ENCODE results near the gene CABP2.

CABP2 gene

DNA sequence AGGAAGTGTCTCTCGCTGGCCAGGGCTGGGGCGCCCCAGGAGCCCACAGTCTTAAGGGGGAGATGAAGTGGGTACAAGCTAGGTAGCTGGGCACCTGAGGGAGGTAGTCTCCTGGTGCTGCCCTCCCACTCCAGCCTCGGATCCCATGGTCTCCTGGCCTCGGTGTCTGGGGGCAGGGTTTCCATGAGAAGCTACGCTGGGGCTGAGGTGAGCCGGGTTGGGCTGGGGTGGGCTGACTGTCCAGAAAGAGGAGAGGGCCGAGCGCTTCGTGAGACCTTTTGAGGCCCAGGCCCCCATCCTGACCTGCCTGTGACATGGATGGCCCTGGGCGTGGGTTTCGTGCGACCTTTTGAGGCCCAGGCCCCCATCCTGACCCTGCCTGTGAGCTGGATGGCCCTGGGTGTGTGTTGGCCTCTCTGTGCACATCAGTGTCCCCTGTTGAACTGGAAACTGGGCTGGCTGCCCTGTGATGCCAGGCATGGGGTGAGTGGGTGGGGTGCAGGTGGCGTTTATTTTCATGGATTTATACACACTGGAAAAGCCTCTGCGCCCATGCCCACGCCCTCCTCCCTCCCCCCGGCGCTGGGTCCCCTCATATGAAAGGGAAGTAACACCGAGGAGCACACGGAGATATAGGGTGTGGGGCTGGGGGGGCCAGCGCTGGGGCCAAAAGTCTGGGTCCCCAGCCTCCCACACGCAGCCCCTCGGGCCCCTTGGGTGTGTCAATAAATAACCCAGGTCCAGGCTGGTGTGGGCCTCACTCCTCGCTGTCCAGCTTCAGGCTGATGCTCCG, 31.8 kb downstream of the CABP2 start:
- H3K9me3 ChIP-seq (ENCODE audit: control insufficient read depth, insufficient read depth, low read length), result no peaks in the 10 kb centered on the region
- H3K4me3 ChIP-seq (ENCODE audit: low read length), result no peak overlapping the region
- H3K27me3 ChIP-seq (ENCODE audit: control insufficient read depth, low read length), result no peaks in the 10 kb centered on the region
- H4K20me1 ChIP-seq (ENCODE audit: control insufficient read depth, insufficient read depth, low read depth, low read length), result no peaks in the 10 kb centered on the region
- TF ChIP-seq, protein P1, sequence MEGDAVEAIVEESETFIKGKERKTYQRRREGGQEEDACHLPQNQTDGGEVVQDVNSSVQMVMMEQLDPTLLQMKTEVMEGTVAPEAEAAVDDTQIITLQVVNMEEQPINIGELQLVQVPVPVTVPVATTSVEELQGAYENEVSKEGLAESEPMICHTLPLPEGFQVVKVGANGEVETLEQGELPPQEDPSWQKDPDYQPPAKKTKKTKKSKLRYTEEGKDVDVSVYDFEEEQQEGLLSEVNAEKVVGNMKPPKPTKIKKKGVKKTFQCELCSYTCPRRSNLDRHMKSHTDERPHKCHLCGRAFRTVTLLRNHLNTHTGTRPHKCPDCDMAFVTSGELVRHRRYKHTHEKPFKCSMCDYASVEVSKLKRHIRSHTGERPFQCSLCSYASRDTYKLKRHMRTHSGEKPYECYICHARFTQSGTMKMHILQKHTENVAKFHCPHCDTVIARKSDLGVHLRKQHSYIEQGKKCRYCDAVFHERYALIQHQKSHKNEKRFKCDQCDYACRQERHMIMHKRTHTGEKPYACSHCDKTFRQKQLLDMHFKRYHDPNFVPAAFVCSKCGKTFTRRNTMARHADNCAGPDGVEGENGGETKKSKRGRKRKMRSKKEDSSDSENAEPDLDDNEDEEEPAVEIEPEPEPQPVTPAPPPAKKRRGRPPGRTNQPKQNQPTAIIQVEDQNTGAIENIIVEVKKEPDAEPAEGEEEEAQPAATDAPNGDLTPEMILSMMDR (IDR thresholded peaks at IDR 0.05; ENCODE audit: low read depth, low read length, poor library complexity, severe bottlenecking), result no peak
- TF ChIP-seq EZH2phosphoT487 (IDR thresholded peaks at IDR 0.05; ENCODE audit: borderline replicate concordance, low read length), result no peak
- H3K4me1 ChIP-seq (ENCODE audit: control insufficient read depth, low read length), result peaks cover 6% of the 10 kb centered on the region
- H3K79me2 ChIP-seq (ENCODE audit: control insufficient read depth, low read length), result peaks cover 19% of the 10 kb centered on the region
- H3F3A ChIP-seq (ENCODE audit: control insufficient read depth, insufficient read depth), result peaks cover 7% of the 10 kb centered on the region
- H3K9me2 ChIP-seq (replicated peaks; ENCODE audit: control insufficient read depth, low read length), result no peaks in the 10 kb centered on the region
- H3K27ac ChIP-seq (ENCODE audit: low read depth, low read length), result no peak overlapping the region
- H3K4me2 ChIP-seq (ENCODE audit: low read length), result no peak overlapping the region
- peaks cover 86% of the 10 kb centered on the region for H3K36me3 ChIP-seq (ENCODE audit: control insufficient read depth, low read length)

DNA sequence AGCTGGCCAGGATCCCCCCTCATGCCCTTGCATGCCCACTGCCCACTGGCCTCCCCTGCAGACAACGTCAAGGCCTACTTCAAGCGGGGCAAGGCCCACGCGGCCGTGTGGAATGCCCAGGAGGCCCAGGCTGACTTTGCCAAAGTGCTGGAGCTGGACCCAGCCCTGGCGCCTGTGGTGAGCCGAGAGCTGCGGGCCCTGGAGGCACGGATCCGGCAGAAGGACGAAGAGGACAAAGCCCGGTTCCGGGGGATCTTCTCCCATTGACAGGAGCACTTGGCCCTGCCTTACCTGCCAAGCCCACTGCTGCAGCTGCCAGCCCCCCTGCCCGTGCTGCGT, 32.5 kb downstream of the CABP2 start:
- Histone ChIP-seq H3K9me2 (replicated peaks; ENCODE audit: control insufficient read depth, low read length) (no peaks in the 10 kb centered on the region), H3K4me2 (ENCODE audit: low read length) (no peak overlapping the region), H3K27ac (ENCODE audit: low read depth, low read length) (no peak overlapping the region), H3K79me2 (ENCODE audit: control insufficient read depth, low read length) (peaks cover 24% of the 10 kb centered on the region), H3K9me3 (ENCODE audit: control insufficient read depth, insufficient read depth, low read length) (no peaks in the 10 kb centered on the region), H4K20me1 (ENCODE audit: control insufficient read depth, insufficient read depth, low read depth, low read length) (no peaks in the 10 kb centered on the region), H3K36me3 (ENCODE audit: control insufficient read depth, low read length) (peaks cover 84% of the 10 kb centered on the region), H3F3A (ENCODE audit: control insufficient read depth, insufficient read depth) (peaks cover 11% of the 10 kb centered on the region), H3K4me3 (ENCODE audit: low read length) (no peak overlapping the region), H3K4me1 (ENCODE audit: control insufficient read depth, low read length) (peaks cover 13% of the 10 kb centered on the region), H3K27me3 (ENCODE audit: control insufficient read depth, low read length) (no peaks in the 10 kb centered on the region)
- no peak for TF ChIP-seq EZH2phosphoT487 (IDR thresholded peaks at IDR 0.05; ENCODE audit: borderline replicate concordance, low read length)
- TF ChIP-seq, protein P1 (IDR thresholded peaks at IDR 0.05; ENCODE audit: low read depth, low read length, poor library complexity, severe bottlenecking), result no peak

DNA sequence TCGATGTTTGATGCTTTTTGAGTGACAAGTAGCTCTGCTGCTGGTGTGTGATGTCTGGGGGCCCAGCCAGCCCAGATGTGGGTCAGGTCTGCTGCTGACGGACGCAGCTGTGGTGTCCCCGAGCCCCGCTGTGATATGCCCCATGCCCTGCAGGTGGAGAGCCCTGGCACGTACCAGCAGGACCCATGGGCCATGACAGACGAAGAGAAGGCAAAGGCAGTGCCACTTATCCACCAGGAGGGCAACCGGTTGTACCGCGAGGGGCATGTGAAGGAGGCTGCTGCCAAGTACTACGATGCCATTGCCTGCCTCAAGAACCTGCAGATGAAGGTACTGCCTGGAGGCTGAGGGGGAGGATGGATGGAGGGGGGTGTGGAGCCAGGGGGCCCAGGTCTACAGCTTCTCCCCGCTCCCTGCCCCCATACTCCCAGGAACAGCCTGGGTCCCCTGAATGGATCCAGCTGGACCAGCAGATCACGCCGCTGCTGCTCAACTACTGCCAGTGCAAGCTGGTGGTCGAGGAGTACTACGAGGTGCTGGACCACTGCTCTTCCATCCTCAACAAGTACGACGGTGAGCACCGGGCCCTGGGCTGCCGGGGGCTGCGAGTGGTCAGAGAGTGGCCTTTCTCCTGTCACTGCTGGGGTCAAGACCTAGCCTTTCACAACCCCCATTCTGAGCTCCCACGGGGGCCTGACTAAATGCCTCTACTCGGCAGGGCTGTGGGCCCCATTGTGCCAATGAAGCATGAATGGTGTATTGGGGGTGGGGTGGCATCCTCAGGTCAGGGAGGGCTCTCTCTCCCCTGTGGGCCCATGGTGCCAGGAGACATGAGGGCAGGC, 33.1 kb downstream of the CABP2 start:
- Histone ChIP-seq H3K4me3 (ENCODE audit: low read length) (no peak overlapping the region), H3K4me1 (ENCODE audit: control insufficient read depth, low read length) (peaks cover 19% of the 10 kb centered on the region), H3K36me3 (ENCODE audit: control insufficient read depth, low read length) (peaks cover 79% of the 10 kb centered on the region), H3K9me2 (replicated peaks; ENCODE audit: control insufficient read depth, low read length) (no peaks in the 10 kb centered on the region), H3K4me2 (ENCODE audit: low read length) (no peak overlapping the region), H4K20me1 (ENCODE audit: control insufficient read depth, insufficient read depth, low read depth, low read length) (no peaks in the 10 kb centered on the region), H3K27me3 (ENCODE audit: control insufficient read depth, low read length) (no peaks in the 10 kb centered on the region), H3K9me3 (ENCODE audit: control insufficient read depth, insufficient read depth, low read length) (no peaks in the 10 kb centered on the region), H3K27ac (ENCODE audit: low read depth, low read length) (no peak overlapping the region), H3F3A (ENCODE audit: control insufficient read depth, insufficient read depth) (peaks cover 15% of the 10 kb centered on the region), H3K79me2 (ENCODE audit: control insufficient read depth, low read length) (peaks cover 24% of the 10 kb centered on the region)
- no peak for TF ChIP-seq EZH2phosphoT487 (IDR thresholded peaks at IDR 0.05; ENCODE audit: borderline replicate concordance, low read length)
- TF ChIP-seq, protein P1 (IDR thresholded peaks at IDR 0.05; ENCODE audit: low read depth, low read length, poor library complexity, severe bottlenecking), result no peak
